ENCODE results near the gene PNPLA6. TPM values are rescaled to one million over a fixed set of nuclear protein-coding genes. Genes with fewer than 3 reads are reported as not detected.
"Not testable (repeated sequence)": the region's sequence is repeated elsewhere in the genome, so short reads cannot be mapped to it uniquely, and the experiment has no call there.

Gene PNPLA6
- total RNA-seq, 4 donors from 2014 or later = 181 to 296 (median 234) TPM

- Histone ChIP-seq H3K9me3 (no peaks in the 10 kb centered on the region), H3K27me3 (no peaks in the 10 kb centered on the region), H3K4me3 (no peak overlapping the region), H3K27ac (no peak overlapping the region), H3K4me1 (peaks cover 0 to 8% (median 0%) of the 10 kb centered on the region in 4 donors), H3K36me3 (peaks cover 0 to 47% (median 0%) of the 10 kb centered on the region in 3 donors)
- TF ChIP-seq POLR2A (IDR thresholded peaks at IDR 0.05) (no peak), CTCF (IDR thresholded peaks at IDR 0.05) (no peak)
- DNase-seq = no peak
These were observed 5.7 kb upstream of the PNPLA6 start for GRCh38 chr19:7529610-7530490.

DNA sequence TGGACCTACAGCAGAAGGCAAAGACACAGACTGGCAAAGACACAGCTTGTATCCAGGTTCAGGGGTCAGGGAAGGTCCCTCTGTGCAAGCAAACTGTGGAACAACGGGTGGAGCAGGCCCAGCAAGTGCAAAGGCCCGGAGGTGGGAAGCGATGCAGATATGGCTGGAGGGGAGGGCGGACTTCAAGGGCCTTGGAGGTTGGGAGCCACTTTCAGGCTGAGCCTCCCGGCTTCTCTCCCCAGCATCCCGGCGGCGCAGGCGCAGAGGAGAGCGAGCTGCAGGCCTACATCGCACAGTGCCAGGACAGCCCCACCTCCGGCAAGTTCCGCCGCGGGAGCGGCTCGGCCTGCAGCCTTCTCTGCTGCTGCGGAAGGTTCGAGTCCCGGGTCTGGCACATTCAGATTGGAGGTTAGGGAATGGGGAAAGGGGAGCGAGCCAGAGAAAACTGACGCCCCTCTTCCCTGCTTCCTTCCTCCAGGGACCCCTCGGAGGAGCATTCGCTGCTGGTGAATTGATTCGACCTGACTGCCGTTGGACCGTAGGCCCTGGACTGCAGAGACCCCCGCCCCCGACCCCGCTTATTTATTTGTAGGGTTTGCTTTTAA lies 2.1 kb upstream of the PNPLA6 start:
- no peak for TF ChIP-seq POLR2A (IDR thresholded peaks at IDR 0.05)
- Histone ChIP-seq H3K4me3 (peak overlapping the region; percentile 57 to 90 (median 80)), H3K4me1 (peaks cover 3 to 15% (median 6%) of the 10 kb centered on the region in 4 donors), H3K27ac (peak overlapping the region; percentile 90 to 99 (median 92)), H3K9me3 (no peaks in the 10 kb centered on the region), H3K27me3 (no peaks in the 10 kb centered on the region), H3K36me3 (peaks cover 0 to 34% (median 0%) of the 10 kb centered on the region in 3 donors)
- DNase-seq = peak in 2 of 3 donors; percentile 64 to 72

DNA sequence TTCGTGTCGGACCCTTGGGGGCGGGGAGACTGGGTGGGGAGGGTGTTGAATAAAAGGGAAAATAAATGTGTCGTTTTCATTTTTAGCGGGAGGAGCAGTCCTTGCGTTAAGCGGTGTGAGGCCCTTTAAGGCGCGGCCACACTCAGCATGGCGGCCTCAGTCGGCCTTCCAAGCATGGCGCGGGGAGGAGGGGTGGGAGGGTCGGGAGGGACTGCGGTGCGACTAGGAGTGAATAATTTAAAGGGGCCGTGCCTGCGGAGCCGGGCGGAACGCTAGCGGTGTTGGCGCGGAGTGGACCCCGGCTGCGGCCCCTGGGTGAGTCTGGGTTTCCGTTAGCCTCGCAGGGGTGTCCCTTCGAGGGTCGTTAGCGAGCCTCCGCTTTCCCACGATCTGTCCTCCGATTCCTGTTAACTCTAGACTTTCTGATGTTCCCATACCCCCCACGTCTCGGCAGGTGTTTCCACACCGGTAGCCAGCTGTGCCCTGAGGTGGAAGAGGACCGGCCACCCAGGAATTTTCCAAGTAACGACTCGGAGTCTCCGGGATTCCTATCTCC lies 1.5 kb upstream of the PNPLA6 start:
- peak; percentile 88 to 95 (median 89) for DNase-seq
- no peaks in the 10 kb centered on the region for H3K9me3 ChIP-seq
- TF ChIP-seq CTCF (IDR thresholded peaks at IDR 0.05) = no peak
- TF ChIP-seq POLR2A (IDR thresholded peaks at IDR 0.05) = peak; percentile 72 to 80
- peaks cover 3 to 15% (median 6%) of the 10 kb centered on the region in 4 donors for H3K4me1 ChIP-seq
- peaks cover 0 to 34% (median 0%) of the 10 kb centered on the region in 3 donors for H3K36me3 ChIP-seq
- H3K27ac ChIP-seq = peak overlapping the region; percentile 90 to 99 (median 92)
- no peaks in the 10 kb centered on the region for H3K27me3 ChIP-seq
- H3K4me3 ChIP-seq = peak overlapping the region; percentile 57 to 90 (median 80)

- DNase-seq = peak; percentile 46 to 78 (median 70)
- Histone ChIP-seq H3K36me3 (peaks cover 0 to 33% (median 0%) of the 10 kb centered on the region in 3 donors), H3K27me3 (no peaks in the 10 kb centered on the region), H3K4me3 (peak overlapping the region; percentile 57 to 90 (median 80)), H3K9me3 (no peaks in the 10 kb centered on the region), H3K4me1 (peaks cover 3 to 15% (median 6%) of the 10 kb centered on the region in 4 donors), H3K27ac (peak overlapping the region; percentile 90 to 99 (median 92))
- TF ChIP-seq POLR2A (IDR thresholded peaks at IDR 0.05) (no peak), CTCF (IDR thresholded peaks at IDR 0.05) (peak in 1 of 6 experiments; percentile 6)
These were observed 928 bp upstream of the PNPLA6 start for GRCh38 chr19:7534531-7535046.

- Histone ChIP-seq H3K27me3 (no peaks in the 10 kb centered on the region), H3K4me3 (peak overlapping the region; percentile 57 to 90 (median 80)), H3K4me1 (peaks cover 3 to 15% (median 6%) of the 10 kb centered on the region in 4 donors), H3K36me3 (peaks cover 0 to 36% (median 0%) of the 10 kb centered on the region in 3 donors), H3K27ac (peak overlapping the region; percentile 90 to 99 (median 92)), H3K9me3 (no peaks in the 10 kb centered on the region)
- no peak for DNase-seq
- no peak for TF ChIP-seq POLR2A (IDR thresholded peaks at IDR 0.05)
- no peak for TF ChIP-seq CTCF (IDR thresholded peaks at IDR 0.05)
These were observed 630 bp downstream of the PNPLA6 start for GRCh38 chr19:7535998-7536695.

DNA sequence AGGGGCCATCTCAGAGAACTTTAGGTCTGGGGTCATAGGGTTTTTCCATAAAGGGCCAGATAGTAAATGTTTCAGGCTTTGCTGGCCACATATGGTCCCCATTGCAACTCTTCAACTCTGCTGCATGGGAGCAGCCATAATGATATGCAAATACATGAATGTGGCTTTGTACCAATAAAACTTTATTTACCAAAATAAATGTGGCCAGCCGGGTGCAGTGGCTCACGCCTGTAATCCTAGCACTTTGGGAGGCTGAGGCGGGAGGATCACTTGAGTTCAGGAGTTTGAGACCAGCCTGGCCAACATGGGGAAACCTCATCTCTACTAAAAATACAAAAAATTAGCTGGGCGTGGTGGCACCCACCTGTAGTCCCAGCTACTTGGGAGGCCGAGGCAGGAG lies 3.5 kb downstream of the PNPLA6 start:
- not testable (repeated sequence) for H3K27ac ChIP-seq, DNase-seq, H3K4me3 ChIP-seq, H3K9me3 ChIP-seq, H3K4me1 ChIP-seq, H3K27me3 ChIP-seq
- peaks cover 0 to 64% (median 0%) of the 10 kb centered on the region in 3 donors for H3K36me3 ChIP-seq
